Measurements from ENCODE around the gene TANC2.

- TF ChIP-seq POLR2AphosphoS5 (IDR thresholded peaks at IDR 0.05; ENCODE audit: borderline replicate concordance, low read depth, low read length): no peak
- no peak for TF ChIP-seq EZH2 (IDR thresholded peaks at IDR 0.05)
These were observed 35.8 kb downstream of the TANC2 start for GRCh38 chr17:63001689-63002394.
